ENCODE measurements around the gene CENPP.

GRCh38 chr9:92620845-92621244 is 295.1 kb downstream of the CENPP start:
- TF ChIP-seq, protein P1, sequence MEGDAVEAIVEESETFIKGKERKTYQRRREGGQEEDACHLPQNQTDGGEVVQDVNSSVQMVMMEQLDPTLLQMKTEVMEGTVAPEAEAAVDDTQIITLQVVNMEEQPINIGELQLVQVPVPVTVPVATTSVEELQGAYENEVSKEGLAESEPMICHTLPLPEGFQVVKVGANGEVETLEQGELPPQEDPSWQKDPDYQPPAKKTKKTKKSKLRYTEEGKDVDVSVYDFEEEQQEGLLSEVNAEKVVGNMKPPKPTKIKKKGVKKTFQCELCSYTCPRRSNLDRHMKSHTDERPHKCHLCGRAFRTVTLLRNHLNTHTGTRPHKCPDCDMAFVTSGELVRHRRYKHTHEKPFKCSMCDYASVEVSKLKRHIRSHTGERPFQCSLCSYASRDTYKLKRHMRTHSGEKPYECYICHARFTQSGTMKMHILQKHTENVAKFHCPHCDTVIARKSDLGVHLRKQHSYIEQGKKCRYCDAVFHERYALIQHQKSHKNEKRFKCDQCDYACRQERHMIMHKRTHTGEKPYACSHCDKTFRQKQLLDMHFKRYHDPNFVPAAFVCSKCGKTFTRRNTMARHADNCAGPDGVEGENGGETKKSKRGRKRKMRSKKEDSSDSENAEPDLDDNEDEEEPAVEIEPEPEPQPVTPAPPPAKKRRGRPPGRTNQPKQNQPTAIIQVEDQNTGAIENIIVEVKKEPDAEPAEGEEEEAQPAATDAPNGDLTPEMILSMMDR (IDR thresholded peaks at IDR 0.05): no peak
- TF ChIP-seq EP300 (IDR thresholded peaks at IDR 0.05) (no peak), POLR2AphosphoS5 (IDR thresholded peaks at IDR 0.05) (no peak)

Measured in suprapubic skin (tissue), 4 donors.